Measurements from ENCODE around the gene CYP2A13.

GRCh38 chr19:41116261-41116660 is 28.0 kb downstream of the CYP2A13 start:
- TF ChIP-seq CTCF (IDR thresholded peaks at IDR 0.05) (no peak), POLR2A (IDR thresholded peaks at IDR 0.05) (no peak), POLR2AphosphoS5 (IDR thresholded peaks at IDR 0.05; ENCODE audit: insufficient read depth in 1 of 2, low read depth in 1 of 2) (no peak)

Measured in vagina (tissue), 2 donors.